HuH-7 (cell line): Measurements from ENCODE around the gene TSPEAR.
"Not testable (repeated sequence)": the region's sequence is repeated elsewhere in the genome, so short reads cannot be mapped to it uniquely, and the experiment has no call there.

ENCODE experiments used
- DNase-seq: peaks from one replicate; pipeline ENCODE4 v3.0.0; 2011; ENCODE audit warnings: low spot score

The TSPEAR gene

GRCh38 chr21:44568667-44569556 lies 142.5 kb downstream of the TSPEAR start:
- DNase-seq, result no peak

GRCh38 chr21:44568261-44568660 lies 143.1 kb downstream of the TSPEAR start:
- no peak for DNase-seq

- no peak for DNase-seq
These were observed 143.7 kb downstream of the TSPEAR start for GRCh38 chr21:44567481-44568171.

GRCh38 chr21:44566403-44566802 lies 145.0 kb downstream of the TSPEAR start:
- DNase-seq, result no peak

DNA sequence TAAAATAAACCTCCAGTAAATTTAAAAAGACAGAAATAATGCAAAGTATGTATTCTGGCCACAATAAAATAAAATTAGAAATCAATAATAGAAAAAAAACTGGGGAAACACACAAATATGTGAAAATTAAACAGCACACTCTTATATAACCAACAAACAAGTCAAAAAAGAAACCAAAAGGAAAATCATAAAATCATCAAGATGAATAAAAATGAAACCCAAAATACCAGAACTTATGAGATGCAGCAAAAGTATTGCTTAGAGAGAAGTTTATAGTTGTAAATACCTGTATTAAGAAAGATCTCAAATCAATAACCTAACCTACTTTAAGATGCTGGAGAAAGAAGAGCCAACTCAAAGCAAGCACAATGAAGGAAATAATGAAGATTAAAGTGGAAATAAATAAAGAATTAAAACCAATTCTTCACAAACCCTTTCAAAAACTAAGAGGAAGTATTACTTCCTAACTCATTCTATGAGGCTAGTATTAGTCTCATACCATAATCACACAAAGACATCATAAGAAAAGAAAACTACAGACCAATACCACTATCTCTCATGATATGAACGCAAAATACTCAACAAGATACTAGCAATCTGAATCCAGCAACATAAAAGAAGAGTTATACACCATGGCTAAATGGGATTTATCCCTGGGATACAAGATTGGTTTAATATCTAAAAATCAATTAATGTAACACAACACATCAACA lies 146.3 kb downstream of the TSPEAR start:
- DNase-seq, result no peak

GRCh38 chr21:44564099-44564498 lies 147.3 kb downstream of the TSPEAR start:
- DNase-seq, result no peak

DNA sequence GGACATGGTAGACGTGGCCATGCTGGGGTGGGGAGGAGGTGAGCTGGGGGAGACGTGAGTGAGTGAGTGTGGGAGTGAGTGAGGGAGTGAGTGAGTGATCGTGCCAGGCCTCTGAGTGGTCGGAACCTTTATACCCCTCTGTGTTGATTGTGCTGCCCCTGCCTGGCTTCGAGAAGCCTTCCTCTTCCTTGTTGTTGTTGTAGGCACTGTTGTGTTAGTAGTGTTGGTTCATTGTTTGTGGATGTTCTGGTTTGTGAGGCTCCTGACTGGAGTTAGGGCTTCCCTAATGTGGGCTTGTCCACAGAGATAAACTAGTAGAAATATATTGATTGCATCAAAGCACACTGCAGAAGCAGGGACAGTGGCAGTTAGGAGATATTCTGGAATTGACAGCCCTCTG lies 152.7 kb downstream of the TSPEAR start, which contains the start of gene KRTAP10-3:
KRTAP10-3 (minus strand) TSS at position 101 of the 400 bp plus-strand sequence; CDS start at position 21, 80 bp downstream.
- no peak for DNase-seq

- not testable (repeated sequence) for DNase-seq
These were observed 153.1 kb downstream of the TSPEAR start for GRCh38 chr21:44558329-44558675.

GRCh38 chr21:44557491-44558328 lies 153.7 kb downstream of the TSPEAR start:
- no peak for DNase-seq

- no peak for DNase-seq
These were observed 154.5 kb downstream of the TSPEAR start for GRCh38 chr21:44556879-44557278.

- no peak for DNase-seq
These were observed 156.0 kb downstream of the TSPEAR start for GRCh38 chr21:44555200-44555875.

DNA sequence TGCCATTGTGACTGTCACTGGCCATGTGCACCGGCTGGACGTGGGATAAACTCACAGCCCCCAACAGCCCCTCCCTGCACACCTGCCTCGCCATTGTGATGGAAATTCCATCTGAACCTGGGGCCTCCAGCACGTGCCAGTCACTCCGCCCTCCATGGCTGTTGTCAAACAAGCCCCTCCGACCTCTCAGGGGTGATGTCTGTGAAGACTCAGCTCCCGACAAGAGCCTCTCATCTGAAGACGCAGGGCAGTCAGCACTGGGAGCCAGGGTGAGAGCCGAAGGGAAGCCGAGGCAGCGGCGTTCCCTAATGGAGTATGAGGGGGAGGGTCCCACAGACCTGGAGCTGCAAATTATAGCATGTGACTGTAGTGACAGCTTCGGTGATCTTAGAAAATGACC lies 158.7 kb downstream of the TSPEAR start:
- DNase-seq, result no peak

- DNase-seq, result no peak
These were observed 159.2 kb downstream of the TSPEAR start for GRCh38 chr21:44552136-44552535.

DNA sequence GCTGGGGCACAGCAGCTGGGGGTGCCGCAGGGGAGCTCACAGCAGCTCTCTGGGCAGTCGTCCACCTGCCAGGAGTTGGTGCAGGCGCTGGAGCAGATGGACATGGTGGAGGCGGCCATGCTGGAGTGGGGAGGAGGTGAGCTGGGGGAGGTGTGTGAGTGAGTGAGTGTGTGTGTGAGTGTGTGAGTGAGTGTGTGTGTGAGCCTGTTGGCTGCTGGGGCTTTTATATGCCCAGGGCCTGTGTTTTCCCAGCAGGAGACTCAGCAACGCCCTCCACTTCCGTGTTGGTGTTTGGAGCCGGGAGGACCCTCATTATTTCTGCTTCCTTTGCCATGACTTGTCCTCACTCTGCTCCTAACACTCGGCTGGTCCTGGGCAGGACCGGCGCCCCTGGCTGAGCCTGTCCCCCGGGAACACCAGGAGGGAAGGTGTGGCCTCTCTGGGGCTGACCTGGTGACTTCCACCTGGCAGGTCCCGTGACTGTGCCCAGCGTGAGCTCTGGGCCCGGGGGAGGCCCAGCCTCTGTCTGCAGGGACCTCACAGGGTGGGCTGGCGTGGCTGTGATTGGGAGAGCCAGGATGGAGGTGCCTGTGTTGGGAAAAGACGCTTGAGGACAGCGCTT lies 159.9 kb downstream of the TSPEAR start, which contains the start of gene KRTAP10-2:
KRTAP10-2 (minus strand) TSS at position 166 of the 622 bp plus-strand sequence; CDS start at position 119, 47 bp downstream.
- no peak for DNase-seq

- DNase-seq, result no peak
These were observed 160.6 kb downstream of the TSPEAR start for GRCh38 chr21:44550807-44551206.

GRCh38 chr21:44550285-44550684 lies 161.1 kb downstream of the TSPEAR start:
- not testable (repeated sequence) for DNase-seq

DNA sequence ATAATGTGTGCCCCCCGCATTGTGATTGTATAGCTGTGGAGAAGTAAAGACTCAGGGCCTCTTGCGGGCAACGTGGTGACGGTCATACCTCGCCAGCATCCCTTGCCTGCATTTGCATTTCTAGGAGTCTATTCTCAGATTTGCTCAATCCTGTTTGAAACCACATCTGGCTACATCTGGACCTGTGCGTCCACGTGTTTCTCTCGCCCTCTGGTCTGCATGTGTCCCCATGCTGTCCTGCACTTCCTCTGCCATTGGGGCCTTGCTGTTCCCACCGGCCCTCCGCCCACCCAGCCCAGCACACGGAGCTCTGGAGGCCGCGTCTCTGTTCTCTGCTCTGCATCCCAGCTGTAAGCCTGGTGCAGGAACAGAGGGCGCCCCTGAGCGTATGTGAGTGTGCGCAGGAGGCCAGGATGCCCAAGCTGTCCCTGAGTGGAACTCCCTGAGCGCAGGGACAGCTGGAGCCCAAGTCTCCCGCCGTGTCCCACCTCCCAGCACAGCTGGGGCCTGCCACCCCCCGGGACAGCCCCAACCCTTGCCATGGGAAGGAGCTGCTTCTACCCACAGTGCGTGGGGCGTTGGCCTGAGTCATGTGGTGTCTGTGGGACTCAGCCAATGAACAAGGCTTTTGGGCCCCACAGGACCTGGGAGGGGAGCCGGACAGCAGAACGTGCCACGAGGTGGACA lies 161.7 kb downstream of the TSPEAR start:
- DNase-seq, result no peak

GRCh38 chr21:44548922-44549321 lies 162.4 kb downstream of the TSPEAR start:
- no peak for DNase-seq

GRCh38 chr21:44548381-44548780 lies 163.0 kb downstream of the TSPEAR start:
- DNase-seq, result no peak
